ENCODE data around the gene AHSG. TPM values are rescaled to one million over a fixed set of nuclear protein-coding genes. Genes with fewer than 3 reads are reported as not detected.

Gene AHSG
- total RNA-seq, 1 donor from 2014 or later: not detected

DNA sequence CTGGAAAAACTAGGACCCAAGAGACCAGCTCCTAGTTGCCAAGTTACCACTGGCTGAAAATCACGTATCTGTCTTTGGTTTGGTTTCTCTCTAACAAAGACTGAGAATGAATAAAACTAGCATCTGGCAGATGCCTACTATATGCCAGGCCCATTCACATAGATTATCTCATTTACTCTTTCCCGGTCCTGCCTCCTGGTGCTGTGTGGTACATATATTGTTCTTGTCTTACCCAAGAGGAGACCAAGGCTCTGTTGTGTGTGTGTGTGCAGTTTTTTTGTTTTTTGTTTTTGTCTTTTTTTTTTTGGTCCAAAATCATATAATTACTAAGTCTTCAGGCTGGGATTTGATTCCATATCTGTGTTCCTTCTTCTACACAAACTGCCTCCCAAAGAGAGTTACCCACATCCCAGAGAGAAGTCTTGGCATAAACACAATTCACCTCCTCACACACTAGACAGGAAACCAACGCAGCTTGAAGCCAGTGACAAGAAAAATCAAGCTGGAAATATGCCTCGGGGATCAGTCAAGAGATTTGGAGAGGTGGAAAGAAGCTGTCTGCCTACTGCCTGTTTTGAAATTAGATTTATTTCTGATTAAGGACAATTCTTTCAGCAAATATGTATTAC is 891 bp downstream of the AHSG start:
- Histone ChIP-seq H3K9me3 (ENCODE audit: insufficient read depth, low read depth, low read length) (no peaks in the 10 kb centered on the region), H3K27ac (ENCODE audit: low read depth, low read length) (no peak overlapping the region), H3K4me1 (ENCODE audit: insufficient read depth, low read length) (peaks cover 5% of the 10 kb centered on the region), H3K27me3 (ENCODE audit: insufficient read depth, low read length) (peaks cover 11% of the 10 kb centered on the region), H2AFZ (ENCODE audit: low read depth, low read length) (no peak overlapping the region), H3K79me2 (ENCODE audit: insufficient read depth, low read length) (no peaks in the 10 kb centered on the region), H3K9ac (ENCODE audit: low read length) (no peak overlapping the region), H4K20me1 (ENCODE audit: insufficient read depth, low read length) (no peaks in the 10 kb centered on the region), H3K36me3 (ENCODE audit: insufficient read depth, low read length) (no peaks in the 10 kb centered on the region), H3K4me2 (ENCODE audit: low read length) (no peak overlapping the region), H3K4me3 (ENCODE audit: insufficient read depth, low read depth, low read length) (no peak overlapping the region)
- Mint-ChIP-seq H3K9me3 (ENCODE audit: unreplicated experiment) (no peaks in the 10 kb centered on the region), H3K27me3 (ENCODE audit: low read depth, unreplicated experiment) (peaks cover 41% of the 10 kb centered on the region), H3K4me1 (ENCODE audit: low read depth, unreplicated experiment) (peaks cover 4% of the 10 kb centered on the region), H3K4me3 (ENCODE audit: unreplicated experiment) (no peak overlapping the region), H3K27ac (ENCODE audit: unreplicated experiment) (no peak overlapping the region), H3K36me3 (ENCODE audit: low read depth, unreplicated experiment) (no peaks in the 10 kb centered on the region)
- DNase-seq (ENCODE audit: low read depth) (no peak), FAIRE-seq (no peak)
- TF ChIP-seq EZH2 (IDR thresholded peaks at IDR 0.05; ENCODE audit: insufficient read depth, low read length): no peak
- TF ChIP-seq, protein P1, sequence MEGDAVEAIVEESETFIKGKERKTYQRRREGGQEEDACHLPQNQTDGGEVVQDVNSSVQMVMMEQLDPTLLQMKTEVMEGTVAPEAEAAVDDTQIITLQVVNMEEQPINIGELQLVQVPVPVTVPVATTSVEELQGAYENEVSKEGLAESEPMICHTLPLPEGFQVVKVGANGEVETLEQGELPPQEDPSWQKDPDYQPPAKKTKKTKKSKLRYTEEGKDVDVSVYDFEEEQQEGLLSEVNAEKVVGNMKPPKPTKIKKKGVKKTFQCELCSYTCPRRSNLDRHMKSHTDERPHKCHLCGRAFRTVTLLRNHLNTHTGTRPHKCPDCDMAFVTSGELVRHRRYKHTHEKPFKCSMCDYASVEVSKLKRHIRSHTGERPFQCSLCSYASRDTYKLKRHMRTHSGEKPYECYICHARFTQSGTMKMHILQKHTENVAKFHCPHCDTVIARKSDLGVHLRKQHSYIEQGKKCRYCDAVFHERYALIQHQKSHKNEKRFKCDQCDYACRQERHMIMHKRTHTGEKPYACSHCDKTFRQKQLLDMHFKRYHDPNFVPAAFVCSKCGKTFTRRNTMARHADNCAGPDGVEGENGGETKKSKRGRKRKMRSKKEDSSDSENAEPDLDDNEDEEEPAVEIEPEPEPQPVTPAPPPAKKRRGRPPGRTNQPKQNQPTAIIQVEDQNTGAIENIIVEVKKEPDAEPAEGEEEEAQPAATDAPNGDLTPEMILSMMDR (IDR thresholded peaks at IDR 0.05; ENCODE audit: insufficient read depth, low read depth, low read length): no peak

- Mint-ChIP-seq H3K4me3 (ENCODE audit: unreplicated experiment) (no peak overlapping the region), H3K4me1 (ENCODE audit: low read depth, unreplicated experiment) (peaks cover 4% of the 10 kb centered on the region), H3K9me3 (ENCODE audit: unreplicated experiment) (no peaks in the 10 kb centered on the region), H3K27ac (ENCODE audit: unreplicated experiment) (no peak overlapping the region), H3K27me3 (ENCODE audit: low read depth, unreplicated experiment) (peaks cover 41% of the 10 kb centered on the region), H3K36me3 (ENCODE audit: low read depth, unreplicated experiment) (no peaks in the 10 kb centered on the region)
- Histone ChIP-seq H3K4me1 (ENCODE audit: insufficient read depth, low read length) (peaks cover 5% of the 10 kb centered on the region), H4K20me1 (ENCODE audit: insufficient read depth, low read length) (no peaks in the 10 kb centered on the region), H3K36me3 (ENCODE audit: insufficient read depth, low read length) (no peaks in the 10 kb centered on the region), H3K9ac (ENCODE audit: low read length) (no peak overlapping the region), H3K9me3 (ENCODE audit: insufficient read depth, low read depth, low read length) (no peaks in the 10 kb centered on the region), H3K4me2 (ENCODE audit: low read length) (no peak overlapping the region), H2AFZ (ENCODE audit: low read depth, low read length) (no peak overlapping the region), H3K27ac (ENCODE audit: low read depth, low read length) (no peak overlapping the region), H3K27me3 (ENCODE audit: insufficient read depth, low read length) (peaks cover 11% of the 10 kb centered on the region), H3K4me3 (ENCODE audit: insufficient read depth, low read depth, low read length) (no peak overlapping the region), H3K79me2 (ENCODE audit: insufficient read depth, low read length) (no peaks in the 10 kb centered on the region)
- FAIRE-seq: no peak
- DNase-seq (ENCODE audit: low read depth): no peak
- no peak for TF ChIP-seq EZH2 (IDR thresholded peaks at IDR 0.05; ENCODE audit: insufficient read depth, low read length)
- TF ChIP-seq, protein P1 (IDR thresholded peaks at IDR 0.05; ENCODE audit: insufficient read depth, low read depth, low read length): no peak
These were observed 1.4 kb downstream of the AHSG start for GRCh38 chr3:186614266-186614596.

Measured in astrocyte (in vitro differentiated cells and primary cell).